Right atrium auricular region (tissue), 2 donors: ENCODE measurements around the gene NME9. TPM values are rescaled to one million over a fixed set of nuclear protein-coding genes. Genes with fewer than 3 reads are reported as not detected.

Experiments
- DNase-seq: peaks from one replicate; pipeline ENCODE4 v3.0.0-alpha.2; 2019; ENCODE audit warnings: low spot score
- H3K27ac ChIP-seq, 2 donors: fragments of 200-600 bp; sonication (generic); 1 replicate in 1 of 2; 2 replicates in 1 of 2; pipeline ENCODE4 v1.5.1; 2016 to 2019
- H3K27me3 ChIP-seq, 2 donors: fragments of 200-600 bp; sonication (generic); one replicate each; pipeline versions ENCODE4 v1.5.1 to v1.6.0; 2017 to 2019
- H3K36me3 ChIP-seq: fragments of 200-600 bp; sonication (generic); one replicate; pipeline ENCODE4 v1.5.1; 2016
- H3K4me1 ChIP-seq, 2 donors: fragments of 200-600 bp; sonication (generic); one replicate each; pipeline versions ENCODE4 v1.5.1 to v1.6.0; 2017 to 2019
- H3K4me3 ChIP-seq, 2 donors: fragments of 200-600 bp; sonication (generic); 1 replicate in 1 of 2; 2 replicates in 1 of 2; pipeline ENCODE4 v1.5.1; 2017 to 2019; ENCODE audit warnings: mild to moderate bottlenecking in 1 of 2, moderate library complexity in 1 of 2
- H3K9me3 ChIP-seq, 2 donors: fragments of 200-600 bp; sonication (generic); one replicate each; pipeline ENCODE4 v1.5.1; 2019
- CTCF ChIP-seq, 2 donors: fragments of 200-600 bp; sonication (generic); IDR thresholded peaks; one replicate each; pipeline ENCODE4 v1.5.1; 2019; ENCODE audit warnings: antibody characterized with exemption in 2 of 2
- total RNA-seq, 2 donors: library from RNA; depleted of rRNA; stranded (reverse); fragments of >200 nt; gene quantifications; one replicate each; pipeline ENCODE4 v1.1.0, GENCODE V29; 2016

The NME9 gene
- total RNA-seq, 2 donors from 2014 or later, result not detected

GRCh38 chr3:138317687-138318086, 12.0 kb downstream of the NME9 start:
- DNase-seq, result no peak
- no peaks in the 10 kb centered on the region for H3K4me1 ChIP-seq
- no peaks in the 10 kb centered on the region for H3K27me3 ChIP-seq
- no peak overlapping the region for H3K4me3 ChIP-seq
- no peaks in the 10 kb centered on the region for H3K36me3 ChIP-seq
- no peak overlapping the region for H3K27ac ChIP-seq
- no peak for TF ChIP-seq CTCF (IDR thresholded peaks at IDR 0.05)
- no peaks in the 10 kb centered on the region for H3K9me3 ChIP-seq

DNA sequence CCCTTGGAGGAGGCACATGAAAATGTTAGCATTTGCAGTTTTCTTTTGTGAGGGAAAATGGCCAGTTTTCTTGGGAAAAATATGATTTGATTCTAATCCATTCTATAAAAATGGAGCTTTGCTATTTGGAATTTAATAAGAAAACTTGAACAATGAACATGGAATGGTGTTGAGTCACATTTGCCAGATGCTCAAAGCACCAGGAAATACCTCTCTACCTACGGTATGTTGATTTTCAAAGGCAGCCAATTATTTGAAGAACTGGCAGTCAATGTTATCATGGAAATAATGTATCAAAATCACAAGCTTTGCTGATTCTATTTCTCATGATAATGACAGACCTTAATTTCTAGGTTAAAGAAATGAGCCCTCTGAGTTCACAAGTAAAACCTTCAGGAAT, 14.9 kb downstream of the NME9 start:
- no peak for TF ChIP-seq CTCF (IDR thresholded peaks at IDR 0.05)
- no peaks in the 10 kb centered on the region for H3K4me1 ChIP-seq
- DNase-seq, result no peak
- H3K27ac ChIP-seq, result no peak overlapping the region
- no peak overlapping the region for H3K4me3 ChIP-seq
- H3K36me3 ChIP-seq, result no peaks in the 10 kb centered on the region
- peaks cover 0 to 2% of the 10 kb centered on the region in 2 donors for H3K9me3 ChIP-seq
- H3K27me3 ChIP-seq, result no peaks in the 10 kb centered on the region

- H3K9me3 ChIP-seq, result peaks cover 0 to 18% of the 10 kb centered on the region in 2 donors
- no peaks in the 10 kb centered on the region for H3K36me3 ChIP-seq
- no peak for DNase-seq
- no peaks in the 10 kb centered on the region for H3K27me3 ChIP-seq
- TF ChIP-seq CTCF (IDR thresholded peaks at IDR 0.05), result no peak
- H3K27ac ChIP-seq, result no peak overlapping the region
- H3K4me1 ChIP-seq, result no peaks in the 10 kb centered on the region
- no peak overlapping the region for H3K4me3 ChIP-seq
These were observed 19.2 kb downstream of the NME9 start for GRCh38 chr3:138310494-138310893.

DNA sequence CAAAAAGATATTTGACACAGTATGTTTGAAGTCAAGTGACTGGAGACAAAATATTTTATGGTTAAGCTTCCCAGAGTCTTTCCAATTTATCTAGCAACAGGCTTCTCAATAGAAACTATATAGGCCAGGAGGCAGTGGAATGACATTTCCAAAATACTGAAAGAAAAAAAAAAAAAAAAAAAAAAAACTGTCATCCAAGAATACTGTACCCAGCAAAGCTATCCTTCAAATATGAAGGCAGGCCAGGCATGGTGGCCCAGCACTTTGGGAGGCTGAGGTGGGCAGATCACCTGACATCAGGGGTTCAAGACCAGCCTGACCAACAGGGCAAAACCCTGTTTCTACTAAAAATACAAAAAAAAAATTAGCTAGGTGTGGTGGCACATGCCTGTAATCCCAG, 20.9 kb downstream of the NME9 start:
- Histone ChIP-seq H3K4me1 (no peaks in the 10 kb centered on the region), H3K36me3 (no peaks in the 10 kb centered on the region), H3K27me3 (no peaks in the 10 kb centered on the region), H3K9me3 (peaks cover 0 to 18% of the 10 kb centered on the region in 2 donors), H3K27ac (no peak overlapping the region), H3K4me3 (no peak overlapping the region)
- TF ChIP-seq CTCF (IDR thresholded peaks at IDR 0.05), result no peak
- DNase-seq, result no peak

DNA sequence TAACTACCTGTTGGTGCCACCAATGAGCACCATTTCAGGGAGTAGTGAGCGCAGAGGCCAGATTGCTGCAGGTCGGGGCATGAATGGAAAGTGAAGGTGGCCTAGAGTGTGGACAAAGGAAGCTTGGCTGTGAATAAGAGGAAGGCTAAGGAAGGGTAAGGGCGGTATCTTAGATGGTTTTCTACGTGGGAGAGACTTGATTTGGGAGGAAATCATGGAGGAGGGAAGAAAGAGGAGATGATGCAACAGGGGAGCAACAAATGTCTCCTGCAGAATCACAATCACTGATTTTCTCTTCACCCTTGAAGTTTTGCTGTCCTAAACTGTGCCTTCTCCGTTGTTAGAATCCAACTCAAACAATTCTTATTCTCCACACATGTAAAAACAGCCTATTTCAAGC, 21.8 kb downstream of the NME9 start:
- no peaks in the 10 kb centered on the region for H3K4me1 ChIP-seq
- no peak overlapping the region for H3K4me3 ChIP-seq
- DNase-seq, result no peak
- TF ChIP-seq CTCF (IDR thresholded peaks at IDR 0.05), result no peak
- H3K36me3 ChIP-seq, result no peaks in the 10 kb centered on the region
- no peak overlapping the region for H3K27ac ChIP-seq
- H3K27me3 ChIP-seq, result no peaks in the 10 kb centered on the region
- peaks cover 0 to 18% of the 10 kb centered on the region in 2 donors for H3K9me3 ChIP-seq

- H3K36me3 ChIP-seq, result no peaks in the 10 kb centered on the region
- no peaks in the 10 kb centered on the region for H3K4me1 ChIP-seq
- H3K27ac ChIP-seq, result no peak overlapping the region
- TF ChIP-seq CTCF (IDR thresholded peaks at IDR 0.05), result no peak
- H3K9me3 ChIP-seq, result peaks cover 0 to 3% of the 10 kb centered on the region in 2 donors
- H3K4me3 ChIP-seq, result no peak overlapping the region
- no peaks in the 10 kb centered on the region for H3K27me3 ChIP-seq
- no peak for DNase-seq
These were observed 26.2 kb downstream of the NME9 start for GRCh38 chr3:138303474-138303873.
